Measurements from ENCODE around the gene NSD1. TPM values are rescaled to one million over a fixed set of nuclear protein-coding genes. Genes with fewer than 3 reads are reported as not detected.

NSD1 gene
- total RNA-seq, 2 experiments from 2014 or later, result 87.6 to 93.3 TPM

DNA sequence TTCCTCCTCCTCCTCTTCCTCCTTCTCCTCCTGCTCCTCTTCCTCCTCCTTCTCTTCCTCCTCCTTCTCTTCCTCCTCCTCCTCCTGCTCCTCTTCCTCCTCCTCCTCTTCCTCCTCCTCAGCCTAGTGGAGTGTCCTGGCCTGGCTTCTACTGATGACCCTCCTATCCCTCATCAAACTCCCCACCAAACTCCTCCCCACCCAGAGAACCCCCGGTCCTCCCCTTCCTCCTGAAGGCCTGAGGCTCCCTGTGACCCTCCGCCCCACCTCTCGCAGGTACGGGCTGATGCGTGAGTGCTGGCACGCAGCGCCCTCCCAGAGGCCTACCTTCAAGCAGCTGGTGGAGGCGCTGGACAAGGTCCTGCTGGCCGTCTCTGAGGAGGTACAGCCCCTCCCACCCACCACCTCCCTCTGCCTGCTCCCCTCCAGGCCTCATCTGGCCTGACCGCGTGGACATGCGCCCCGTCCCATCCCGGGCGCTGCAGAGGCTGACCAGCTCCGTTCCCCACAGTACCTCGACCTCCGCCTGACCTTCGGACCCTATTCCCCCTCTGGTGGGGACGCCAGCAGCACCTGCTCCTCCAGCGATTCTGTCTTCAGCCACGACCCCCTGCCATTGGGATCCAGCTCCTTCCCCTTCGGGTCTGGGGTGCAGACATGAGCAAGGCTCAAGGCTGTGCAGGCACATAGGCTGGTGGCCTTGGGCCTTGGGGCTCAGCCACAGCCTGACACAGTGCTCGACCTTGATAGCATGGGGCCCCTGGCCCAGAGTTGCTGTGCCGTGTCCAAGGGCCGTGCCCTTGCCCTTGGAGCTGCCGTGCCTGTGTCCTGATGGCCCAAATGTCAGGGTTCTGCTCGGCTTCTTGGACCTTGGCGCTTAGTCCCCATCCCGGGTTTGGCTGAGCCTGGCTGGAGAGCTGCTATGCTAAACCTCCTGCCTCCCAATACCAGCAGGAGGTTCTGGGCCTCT, 36.3 kb upstream of the NSD1 start:
- H3K36me3 ChIP-seq (ENCODE audit: insufficient read depth, low read length), result no peaks in the 10 kb centered on the region
- Mint-ChIP-seq H3K4me3 (no peak overlapping the region), H3K4me1 (ENCODE audit: low read depth) (no peaks in the 10 kb centered on the region), H3K27me3 (no peaks in the 10 kb centered on the region), H3K9me3 (no peaks in the 10 kb centered on the region), H3K36me3 (ENCODE audit: low read depth) (no peaks in the 10 kb centered on the region), H3K27ac (no peak overlapping the region)
- ATAC-seq (ENCODE audit: poor library complexity), result no peak
- H3K27ac ChIP-seq (ENCODE audit: low read depth in 1 of 2, low read length in 2 of 2), result no peak overlapping the region
- no peak for DNase-seq
- intact Hi-C loops (cut with DNase I, micrococcal nuclease), result no loop called here
- no peak overlapping the region for H3K4me3 ChIP-seq (ENCODE audit: low read length)
- peaks cover 0 to 5% of the 10 kb centered on the region in 2 experiments for H3K9me3 ChIP-seq (ENCODE audit: control insufficient read depth in 1 of 2, insufficient read depth in 1 of 2, low read length in 2 of 2)
- ChIA-PET POLR2A (no interaction called here), CTCF (no interaction called here)
- peaks cover 0 to 6% of the 10 kb centered on the region in 2 experiments for H3K27me3 ChIP-seq (ENCODE audit: control insufficient read depth in 1 of 2, insufficient read depth in 2 of 2, low read length in 2 of 2)
- TF ChIP-seq, protein P1, sequence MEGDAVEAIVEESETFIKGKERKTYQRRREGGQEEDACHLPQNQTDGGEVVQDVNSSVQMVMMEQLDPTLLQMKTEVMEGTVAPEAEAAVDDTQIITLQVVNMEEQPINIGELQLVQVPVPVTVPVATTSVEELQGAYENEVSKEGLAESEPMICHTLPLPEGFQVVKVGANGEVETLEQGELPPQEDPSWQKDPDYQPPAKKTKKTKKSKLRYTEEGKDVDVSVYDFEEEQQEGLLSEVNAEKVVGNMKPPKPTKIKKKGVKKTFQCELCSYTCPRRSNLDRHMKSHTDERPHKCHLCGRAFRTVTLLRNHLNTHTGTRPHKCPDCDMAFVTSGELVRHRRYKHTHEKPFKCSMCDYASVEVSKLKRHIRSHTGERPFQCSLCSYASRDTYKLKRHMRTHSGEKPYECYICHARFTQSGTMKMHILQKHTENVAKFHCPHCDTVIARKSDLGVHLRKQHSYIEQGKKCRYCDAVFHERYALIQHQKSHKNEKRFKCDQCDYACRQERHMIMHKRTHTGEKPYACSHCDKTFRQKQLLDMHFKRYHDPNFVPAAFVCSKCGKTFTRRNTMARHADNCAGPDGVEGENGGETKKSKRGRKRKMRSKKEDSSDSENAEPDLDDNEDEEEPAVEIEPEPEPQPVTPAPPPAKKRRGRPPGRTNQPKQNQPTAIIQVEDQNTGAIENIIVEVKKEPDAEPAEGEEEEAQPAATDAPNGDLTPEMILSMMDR (IDR thresholded peaks at IDR 0.05), result no peak
- H3K4me1 ChIP-seq (ENCODE audit: insufficient read depth, low read length), result no peaks in the 10 kb centered on the region

DNA sequence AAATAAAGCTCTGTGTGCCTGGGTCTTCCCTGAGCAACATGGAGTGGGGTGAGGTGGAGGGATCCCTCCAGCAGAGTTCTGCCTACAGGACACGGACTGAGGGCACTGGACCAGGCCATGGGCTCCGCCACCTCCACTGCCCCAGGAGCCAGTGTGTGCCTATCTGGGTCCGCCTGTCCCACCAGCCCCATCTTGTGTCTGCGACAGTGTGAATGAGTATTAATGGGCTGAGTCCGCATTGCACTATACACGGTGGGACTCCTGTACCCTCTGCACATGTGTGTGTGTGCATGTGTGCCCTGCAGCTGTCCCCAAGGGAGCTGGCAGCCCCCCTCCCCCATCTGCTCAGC, 35.5 kb upstream of the NSD1 start:
- ChIA-PET CTCF (no interaction called here), POLR2A (no interaction called here)
- H3K4me1 ChIP-seq (ENCODE audit: insufficient read depth, low read length), result no peaks in the 10 kb centered on the region
- no peaks in the 10 kb centered on the region for H3K36me3 Mint-ChIP-seq (ENCODE audit: low read depth)
- no peak overlapping the region for H3K4me3 Mint-ChIP-seq
- intact Hi-C loops (cut with DNase I, micrococcal nuclease), result no loop called here
- H3K36me3 ChIP-seq (ENCODE audit: insufficient read depth, low read length), result no peaks in the 10 kb centered on the region
- peaks cover 0 to 5% of the 10 kb centered on the region in 2 experiments for H3K9me3 ChIP-seq (ENCODE audit: control insufficient read depth in 1 of 2, insufficient read depth in 1 of 2, low read length in 2 of 2)
- no peak overlapping the region for H3K27ac Mint-ChIP-seq
- H3K27me3 ChIP-seq (ENCODE audit: control insufficient read depth in 1 of 2, insufficient read depth in 2 of 2, low read length in 2 of 2), result peaks cover 0 to 6% of the 10 kb centered on the region in 2 experiments
- no peak for ATAC-seq (ENCODE audit: poor library complexity)
- TF ChIP-seq, protein P1 (IDR thresholded peaks at IDR 0.05), result no peak
- no peaks in the 10 kb centered on the region for H3K9me3 Mint-ChIP-seq
- no peaks in the 10 kb centered on the region for H3K4me1 Mint-ChIP-seq (ENCODE audit: low read depth)
- H3K4me3 ChIP-seq (ENCODE audit: low read length), result no peak overlapping the region
- no peak overlapping the region for H3K27ac ChIP-seq (ENCODE audit: low read depth in 1 of 2, low read length in 2 of 2)
- H3K27me3 Mint-ChIP-seq, result no peaks in the 10 kb centered on the region
- DNase-seq, result no peak

DNA sequence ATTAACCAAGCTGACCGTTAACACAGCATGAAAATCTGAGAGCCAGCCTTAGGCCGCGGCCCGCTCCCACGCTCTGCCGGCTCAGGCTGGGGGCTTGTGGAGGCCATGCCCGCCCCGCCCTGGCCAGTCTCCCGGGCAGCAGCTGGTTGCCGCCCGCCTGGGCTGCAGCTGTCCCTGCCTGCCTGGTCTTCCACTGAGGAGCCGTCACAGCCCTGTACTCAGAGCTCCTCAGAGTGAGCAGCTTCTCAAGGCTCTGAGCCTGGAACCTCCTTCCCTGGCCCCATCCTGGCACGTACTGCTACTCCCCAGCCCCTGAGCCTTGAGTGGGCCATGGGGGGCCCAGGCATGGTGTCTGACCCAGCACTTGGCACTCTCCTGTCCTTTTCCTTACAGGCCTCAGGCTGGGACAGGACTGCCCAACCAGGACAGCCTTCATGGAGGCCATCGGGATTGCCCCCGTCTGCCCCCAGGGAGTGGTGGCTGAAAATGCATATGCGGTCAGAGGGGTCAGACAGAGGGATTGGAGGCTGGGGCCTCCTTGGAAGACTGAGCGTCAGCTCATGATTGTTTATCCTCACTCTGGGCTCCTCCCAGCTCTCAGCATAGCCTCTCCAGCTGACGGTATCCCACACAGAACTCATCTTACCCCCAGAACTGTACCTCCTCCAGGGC, 35.0 kb upstream of the NSD1 start:
- Mint-ChIP-seq H3K4me3 (no peak overlapping the region), H3K27ac (no peak overlapping the region), H3K27me3 (no peaks in the 10 kb centered on the region), H3K9me3 (no peaks in the 10 kb centered on the region), H3K4me1 (ENCODE audit: low read depth) (no peaks in the 10 kb centered on the region), H3K36me3 (ENCODE audit: low read depth) (no peaks in the 10 kb centered on the region)
- ATAC-seq (ENCODE audit: poor library complexity) (no peak), DNase-seq (no peak)
- H3K4me1 ChIP-seq (ENCODE audit: insufficient read depth, low read length), result no peaks in the 10 kb centered on the region
- TF ChIP-seq, protein P1 (IDR thresholded peaks at IDR 0.05), result no peak
- no peak overlapping the region for H3K27ac ChIP-seq (ENCODE audit: low read depth in 1 of 2, low read length in 2 of 2)
- intact Hi-C loops (cut with DNase I, micrococcal nuclease), result no loop called here
- peaks cover 0 to 5% of the 10 kb centered on the region in 2 experiments for H3K9me3 ChIP-seq (ENCODE audit: control insufficient read depth in 1 of 2, insufficient read depth in 1 of 2, low read length in 2 of 2)
- peaks cover 0 to 6% of the 10 kb centered on the region in 2 experiments for H3K27me3 ChIP-seq (ENCODE audit: control insufficient read depth in 1 of 2, insufficient read depth in 2 of 2, low read length in 2 of 2)
- POLR2A ChIA-PET, result no interaction called here
- no peaks in the 10 kb centered on the region for H3K36me3 ChIP-seq (ENCODE audit: insufficient read depth, low read length)
- no peak overlapping the region for H3K4me3 ChIP-seq (ENCODE audit: low read length)
- CTCF ChIA-PET, result no interaction called here

Measured in CD4-positive, alpha-beta T cell (primary cell).